HuH-7 (cell line): ENCODE results near the gene LINGO3.
"Not testable (repeated sequence)": the region's sequence is repeated elsewhere in the genome, so short reads cannot be mapped to it uniquely, and the experiment has no call there.

Experiments used
- DNase-seq: peaks from one replicate; pipeline ENCODE4 v3.0.0; 2011; ENCODE audit warnings: low spot score

Gene LINGO3

GRCh38 chr19:2281265-2282061 is 26.5 kb downstream of the LINGO3 start:
- not testable (repeated sequence) for DNase-seq

- DNase-seq, result no peak
Observed at GRCh38 chr19:2280633-2281264, 27.2 kb downstream of the LINGO3 start.

- no peak for DNase-seq
Observed at GRCh38 chr19:2278459-2279158, 29.3 kb downstream of the LINGO3 start.

- no peak for DNase-seq
Observed at GRCh38 chr19:2277138-2277537, 30.8 kb downstream of the LINGO3 start.

GRCh38 chr19:2276429-2276986 is 31.4 kb downstream of the LINGO3 start:
- DNase-seq, result no peak

- DNase-seq, result no peak
Observed at GRCh38 chr19:2275588-2276428, 32.1 kb downstream of the LINGO3 start.

GRCh38 chr19:2274931-2275535 is 32.9 kb downstream of the LINGO3 start:
- DNase-seq, result peak; percentile 79

GRCh38 chr19:2274185-2274711 is 33.7 kb downstream of the LINGO3 start:
- DNase-seq, result no peak

- DNase-seq, result peak; percentile 88
Observed at GRCh38 chr19:2273356-2274184, 34.4 kb downstream of the LINGO3 start.

- DNase-seq, result no peak
Observed at GRCh38 chr19:2271234-2272103, 36.5 kb downstream of the LINGO3 start.

- peak; percentile 51 for DNase-seq
Observed at GRCh38 chr19:2270423-2271233, 37.3 kb downstream of the LINGO3 start.

GRCh38 chr19:2270157-2270422 is 37.9 kb downstream of the LINGO3 start:
- DNase-seq, result no peak

- DNase-seq, result peak; percentile 98
Observed at GRCh38 chr19:2269244-2270156, 38.5 kb downstream of the LINGO3 start.

GRCh38 chr19:2268861-2269243 is 39.1 kb downstream of the LINGO3 start:
- DNase-seq, result no peak

- DNase-seq, result no peak
Observed at GRCh38 chr19:2268480-2268830, 39.5 kb downstream of the LINGO3 start.

GRCh38 chr19:2266183-2266993 is 41.6 kb downstream of the LINGO3 start:
- DNase-seq, result no peak
